ENCODE data around the gene TBC1D5.

Gene TBC1D5

DNA sequence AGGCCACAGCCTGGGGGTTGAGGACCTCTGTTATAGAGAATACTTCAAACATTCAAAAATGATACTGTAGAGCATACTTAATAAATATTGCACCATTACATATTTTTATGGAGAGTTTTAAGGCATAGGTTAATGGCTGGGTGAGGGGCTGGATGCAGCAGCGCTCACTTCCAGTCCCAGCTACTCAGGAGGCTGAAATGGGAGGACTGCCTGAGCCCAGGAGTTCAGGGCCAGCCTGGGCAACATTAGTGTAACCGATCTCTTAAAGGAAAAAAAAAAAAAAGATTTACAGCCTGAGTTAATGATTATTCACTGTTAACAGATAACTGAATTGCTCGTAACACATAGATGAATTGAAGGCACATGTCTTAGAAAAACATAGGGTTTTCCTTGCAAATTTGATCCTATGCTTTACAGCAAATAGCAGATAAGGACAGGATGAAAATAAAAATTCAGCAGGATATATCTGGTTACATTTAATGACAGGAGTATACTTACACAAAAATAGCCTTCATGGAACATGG is 282.9 kb downstream of the TBC1D5 start:
- no peak for DNase-seq

DNA sequence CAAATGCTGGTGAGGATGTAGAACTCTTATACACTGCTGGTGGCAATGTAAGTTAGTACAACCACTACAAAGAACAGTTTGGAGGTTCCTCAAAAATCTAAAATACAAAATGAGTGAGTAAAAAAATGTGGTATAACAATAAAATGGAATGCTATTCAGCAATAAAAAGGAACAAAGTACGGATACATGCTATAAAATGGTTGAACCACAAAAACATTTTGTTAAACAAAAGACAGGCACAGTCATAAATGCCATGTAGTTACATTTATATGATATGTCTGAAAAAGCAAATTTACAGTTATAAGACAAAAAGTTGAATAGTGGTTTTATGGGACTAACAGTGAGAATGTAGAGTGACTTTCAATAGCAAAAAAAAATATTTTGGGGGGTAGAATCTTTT is 285.8 kb downstream of the TBC1D5 start:
- no peak for DNase-seq

DNA sequence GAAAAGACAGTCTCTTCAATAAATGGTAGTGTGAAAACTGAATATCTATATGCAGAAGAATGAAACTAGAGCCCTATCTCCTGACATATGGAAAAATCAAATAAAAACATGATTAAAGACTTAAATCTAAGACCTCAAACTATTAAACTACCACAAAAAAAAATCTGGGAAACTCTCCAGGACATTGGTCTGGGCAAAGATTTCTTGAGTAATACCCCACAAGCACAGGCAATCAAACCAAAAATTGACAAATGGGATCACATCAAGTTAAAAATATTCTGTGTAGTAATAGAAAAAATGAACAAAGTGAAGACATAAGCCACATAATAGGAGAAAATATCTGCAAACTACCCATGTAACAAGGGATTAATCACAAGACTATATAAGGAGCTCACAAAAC is 286.4 kb downstream of the TBC1D5 start:
- DNase-seq = no peak

DNA sequence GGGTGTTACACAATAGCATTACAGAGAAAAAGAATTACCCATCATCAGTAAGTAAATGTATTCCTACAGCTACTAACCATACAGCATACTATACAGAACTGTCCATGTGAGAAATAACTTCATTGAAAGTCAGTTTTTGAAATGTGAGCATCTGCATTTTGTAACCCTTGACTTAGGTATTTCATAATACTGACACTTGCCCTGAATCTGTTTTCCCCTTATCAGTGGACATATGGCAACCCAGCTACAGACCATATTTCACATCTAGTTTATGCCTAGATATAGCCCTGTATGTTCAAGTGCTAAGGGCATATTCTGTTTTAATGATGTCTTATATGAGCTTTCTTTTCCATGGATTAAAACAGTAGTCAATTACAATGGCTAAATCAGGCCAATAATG is 297.6 kb downstream of the TBC1D5 start:
- no peak for DNase-seq

DNA sequence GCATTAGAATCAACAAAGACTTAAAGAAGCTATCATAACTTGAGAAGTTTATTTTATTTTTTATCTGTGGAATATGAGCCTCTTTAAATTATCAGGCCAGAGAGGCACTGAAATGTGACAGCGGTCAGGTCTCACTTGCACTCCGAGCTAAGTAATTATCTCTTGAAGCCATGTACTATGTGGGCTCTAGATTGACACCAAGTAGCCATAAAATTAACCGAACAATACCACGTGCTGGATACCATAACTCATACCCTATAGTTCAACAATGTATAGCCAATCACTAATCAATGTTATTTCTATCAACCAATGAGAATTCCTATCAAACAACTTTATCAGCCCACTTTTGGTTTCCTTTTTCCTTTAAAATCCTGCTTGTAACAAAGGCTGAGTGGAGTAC is 299.3 kb downstream of the TBC1D5 start:
- no peak for DNase-seq

DNA sequence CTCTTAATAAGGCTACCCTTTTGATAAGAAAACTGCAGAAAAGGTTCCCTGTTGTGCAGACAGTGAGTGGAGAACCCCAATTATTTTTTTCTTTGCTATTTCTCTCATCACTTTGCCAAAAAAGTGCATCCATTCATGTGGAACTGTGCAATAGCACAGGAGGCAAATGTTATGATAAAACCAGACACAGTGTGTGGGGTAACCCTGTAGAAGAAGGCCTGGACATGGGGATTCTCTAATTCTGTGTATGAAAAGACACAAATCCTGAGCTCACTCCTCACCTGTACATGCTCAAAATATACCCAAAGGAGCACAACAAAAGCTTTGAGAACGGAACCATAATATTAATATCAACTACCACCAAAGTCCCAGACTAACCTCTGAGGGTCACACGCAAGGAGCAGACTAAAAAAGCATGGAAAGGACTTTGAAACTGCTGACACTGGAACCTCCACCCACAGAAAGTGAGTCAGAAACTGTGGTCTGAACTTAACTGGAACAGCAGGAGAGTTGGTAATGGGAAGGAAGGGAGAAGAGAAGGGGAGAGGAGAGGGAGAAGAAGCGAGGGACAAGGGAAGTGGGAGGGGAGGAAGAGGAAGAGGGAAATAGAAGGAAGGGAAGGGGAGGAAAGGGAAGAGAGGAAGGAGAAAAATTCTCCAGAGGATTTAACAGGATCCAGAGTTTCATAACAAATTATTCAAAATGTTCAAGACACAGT is 299.9 kb downstream of the TBC1D5 start:
- DNase-seq = no peak

DNA sequence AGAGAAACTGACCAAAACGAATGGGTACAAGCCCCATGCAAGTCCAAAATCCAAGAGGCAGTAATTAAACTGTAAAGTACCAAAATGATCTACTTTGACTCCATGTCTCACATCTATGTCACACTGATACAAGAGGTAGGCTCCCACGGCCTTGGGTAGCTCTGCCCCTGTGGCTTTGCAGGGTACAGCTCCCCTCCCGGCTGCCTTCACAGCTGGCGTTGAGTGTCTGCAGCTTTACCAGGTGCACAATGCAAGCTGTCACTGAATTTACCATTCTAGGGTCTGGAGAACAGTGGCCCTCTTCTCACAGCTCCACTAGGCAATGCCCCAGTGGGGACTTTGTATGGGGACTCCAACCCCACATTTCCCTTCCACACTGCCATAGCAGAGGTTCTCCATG is 308.6 kb downstream of the TBC1D5 start:
- no peak for DNase-seq

DNA sequence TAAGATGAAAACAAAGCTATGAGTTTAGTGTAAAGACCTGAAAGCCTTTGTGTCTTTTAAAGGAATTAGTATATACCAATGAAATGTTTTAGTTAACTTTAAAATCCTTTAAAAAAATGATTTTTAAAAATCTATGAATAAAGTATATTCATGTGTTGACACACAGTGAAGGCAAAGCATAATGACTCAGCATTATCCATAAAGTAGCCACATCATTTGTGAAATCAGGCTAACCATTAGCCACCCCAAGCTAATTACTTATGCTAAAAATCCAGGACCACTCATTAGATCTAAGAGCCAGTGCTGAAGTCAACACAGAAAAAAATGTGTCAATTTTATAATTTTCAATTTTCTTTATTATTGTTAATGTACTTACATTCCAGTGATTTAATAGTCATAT is 310.2 kb downstream of the TBC1D5 start:
- no peak for DNase-seq

DNA sequence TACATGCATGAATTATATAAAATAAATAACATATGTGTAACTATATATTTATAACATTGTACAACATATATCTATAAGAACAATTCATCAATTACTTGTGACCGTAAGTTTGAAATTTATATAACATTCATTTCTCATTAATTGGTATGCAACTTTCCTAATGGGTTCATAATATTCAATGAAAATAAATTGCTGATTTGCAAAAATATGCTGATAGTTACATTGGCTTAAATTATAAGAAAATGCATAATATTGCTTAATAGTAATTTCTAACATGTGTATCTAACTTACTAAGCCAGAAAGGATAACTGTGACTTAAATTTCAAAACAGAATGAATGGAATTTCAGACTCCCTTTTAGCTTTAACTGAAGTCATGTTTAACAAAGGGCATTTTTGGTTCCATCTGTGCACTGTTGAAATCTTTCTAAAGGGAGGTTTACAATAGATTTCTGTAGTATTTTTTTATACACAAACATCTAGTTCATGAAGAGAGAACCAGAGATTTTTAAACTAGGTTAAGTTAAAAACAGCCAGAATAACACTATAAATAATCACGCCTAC is 310.9 kb downstream of the TBC1D5 start:
- DNase-seq = no peak

DNA sequence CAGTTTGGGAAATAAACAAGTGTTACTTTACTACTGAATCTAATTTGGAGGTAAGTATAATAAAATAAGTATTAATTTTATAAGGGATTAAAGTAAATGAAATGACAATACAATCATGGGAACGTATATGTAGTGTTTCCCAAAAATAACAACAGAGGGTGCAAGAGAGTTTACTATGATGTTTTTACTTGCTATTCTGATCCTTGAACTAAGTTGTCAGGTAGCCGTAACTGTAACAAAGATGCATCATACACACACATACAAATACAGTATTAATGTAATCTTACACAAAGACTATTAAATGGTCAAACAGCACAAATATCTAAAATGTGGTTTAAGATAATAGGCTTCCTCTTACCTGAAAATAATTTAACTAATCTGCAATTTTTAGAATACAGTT is 311.4 kb downstream of the TBC1D5 start:
- DNase-seq = no peak

DNA sequence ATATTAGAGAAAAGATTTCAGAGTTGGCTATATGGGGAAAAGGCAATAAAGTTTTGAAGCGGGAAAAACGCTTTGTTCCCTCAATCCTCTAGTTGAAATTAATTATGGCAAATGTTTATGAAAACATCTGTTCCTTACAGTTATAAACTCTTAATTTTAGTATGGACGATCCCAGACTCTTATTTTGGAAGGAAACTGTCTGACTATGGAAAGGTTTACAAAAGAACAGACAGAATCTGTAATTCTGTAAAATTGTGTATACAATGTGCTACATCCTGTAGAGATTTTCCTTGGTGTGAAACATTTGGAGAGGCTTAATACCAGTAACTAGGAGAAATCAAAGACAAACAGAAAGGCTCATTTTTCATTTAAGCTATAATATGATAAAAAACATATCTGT is 311.8 kb downstream of the TBC1D5 start:
- no peak for DNase-seq

DNA sequence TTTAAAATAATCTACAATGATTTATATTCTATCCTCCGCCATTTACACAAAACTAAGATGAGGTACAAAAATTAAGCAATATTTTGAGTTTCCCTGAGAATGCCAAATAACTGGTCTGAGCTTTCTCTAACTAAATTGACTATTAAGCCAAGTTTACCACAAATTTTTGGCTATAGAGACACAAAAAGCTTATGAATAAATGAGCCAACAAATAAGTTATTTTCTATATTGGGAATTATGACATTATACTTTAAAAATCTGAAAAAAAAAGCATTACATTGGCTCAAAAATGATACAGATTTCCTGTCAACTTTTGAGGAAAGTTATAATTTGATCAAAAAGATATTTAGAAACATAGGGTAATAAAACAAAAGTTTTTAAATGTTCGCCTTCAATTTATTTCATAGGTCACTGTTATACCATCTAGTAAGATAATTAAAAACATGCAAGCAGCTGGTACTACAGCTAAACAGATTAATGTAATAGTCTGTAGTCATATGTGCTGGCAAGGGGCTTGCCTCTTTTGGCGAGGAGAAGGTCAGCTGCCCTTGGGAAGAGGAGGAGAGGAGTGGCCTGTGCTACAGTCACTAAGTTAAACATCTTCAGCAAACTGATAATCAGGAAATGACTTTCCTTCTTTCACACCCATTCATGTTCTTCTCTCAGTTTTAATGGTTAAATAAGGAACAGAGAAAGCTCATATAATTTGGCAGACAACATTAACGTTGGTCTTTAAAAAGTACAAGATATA is 318.5 kb downstream of the TBC1D5 start:
- no peak for DNase-seq

DNA sequence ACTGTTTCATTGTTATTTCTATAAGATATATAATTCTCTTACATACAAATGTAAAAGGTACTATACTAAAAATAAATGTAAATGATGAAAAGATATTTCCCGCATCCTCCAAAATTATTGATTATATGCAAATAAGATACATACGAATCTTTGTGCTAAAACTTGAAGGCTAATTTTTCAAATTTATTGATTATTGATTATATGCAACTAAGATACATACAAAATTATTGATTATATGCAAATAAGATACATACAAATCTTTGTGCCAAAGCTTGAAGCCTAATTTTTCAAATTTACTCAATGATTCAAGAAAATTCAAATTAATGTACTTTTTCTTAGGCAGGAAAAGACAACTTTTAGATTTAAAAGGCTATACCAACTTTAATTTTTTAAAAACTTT is 319.8 kb downstream of the TBC1D5 start:
- DNase-seq = no peak

DNA sequence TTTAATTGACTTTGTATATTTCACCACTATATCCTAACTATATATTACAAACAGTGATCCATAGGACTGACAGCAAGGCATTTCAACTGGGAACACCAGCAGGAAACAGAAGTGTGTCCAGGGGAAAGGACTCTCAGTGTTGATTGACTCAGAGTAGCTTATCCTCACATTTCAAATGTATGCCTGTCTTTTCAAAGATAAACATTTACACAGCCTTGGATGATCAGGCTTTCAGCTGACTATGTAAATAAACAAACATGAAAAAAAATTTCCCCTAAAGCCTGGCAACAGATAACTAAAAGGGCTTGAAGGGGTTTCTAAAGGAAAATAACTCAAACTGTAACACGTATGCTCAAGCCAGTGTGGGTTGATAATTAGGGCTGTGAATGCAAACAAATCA is 321.8 kb downstream of the TBC1D5 start:
- DNase-seq = no peak

DNA sequence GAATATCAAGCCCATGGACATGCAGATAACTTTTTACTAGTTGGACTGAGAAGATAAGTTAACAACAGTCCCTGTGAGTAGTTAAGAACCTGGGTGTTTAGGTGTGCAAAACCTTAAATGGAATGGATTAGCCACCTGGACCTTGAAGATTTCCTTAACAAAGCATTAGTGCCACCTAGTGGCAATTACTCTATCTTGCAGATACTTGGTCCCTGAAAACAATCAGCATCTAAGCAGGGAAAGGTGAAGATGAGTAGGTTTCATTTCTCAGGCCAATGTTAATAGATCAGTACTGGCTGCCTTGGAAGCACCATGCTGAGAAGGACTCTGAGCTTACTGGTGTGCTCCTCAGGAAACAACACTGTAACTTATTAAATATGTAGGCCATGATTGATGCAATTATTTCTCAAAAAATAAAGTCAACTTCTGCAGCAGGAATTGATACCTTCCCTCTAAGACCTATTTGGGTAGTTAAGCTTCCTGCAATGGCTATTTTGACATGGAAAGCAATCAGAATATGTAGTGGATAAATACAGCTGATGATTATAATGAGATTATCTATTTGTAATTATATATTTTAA is 329.4 kb downstream of the TBC1D5 start:
- DNase-seq = no peak

DNA sequence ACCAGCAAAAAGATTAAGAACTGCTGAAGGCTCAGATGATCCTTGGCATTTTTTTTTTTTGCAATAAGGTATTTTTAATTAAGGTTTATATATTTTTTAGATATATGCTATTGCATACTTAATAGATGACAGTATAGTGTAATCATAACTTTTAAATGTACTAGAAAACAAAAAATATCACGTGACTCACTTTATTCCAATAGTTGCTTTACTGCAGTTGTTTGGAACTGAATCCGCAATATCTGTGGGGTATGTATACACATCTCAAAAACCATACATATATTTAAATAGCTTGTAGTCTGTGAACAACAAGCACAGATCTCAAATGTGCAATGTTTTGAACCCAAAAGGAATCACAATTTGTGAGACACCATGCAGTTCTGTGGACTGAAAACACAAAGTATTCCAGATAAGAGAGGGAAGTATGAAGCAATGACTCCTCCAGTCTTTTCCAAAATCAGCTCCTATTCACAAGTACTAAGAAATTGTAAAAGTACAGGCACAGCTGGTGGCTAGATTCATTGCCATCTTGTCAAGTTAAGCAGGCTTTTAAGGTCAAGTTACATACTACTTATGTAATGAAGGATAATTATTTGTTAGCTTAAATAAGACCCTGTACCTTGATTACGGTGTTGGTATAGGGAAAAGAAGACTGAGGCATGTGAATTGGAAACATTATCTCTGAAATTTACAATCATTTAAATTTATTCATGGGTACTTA is 331.1 kb downstream of the TBC1D5 start:
- no peak for DNase-seq

DNA sequence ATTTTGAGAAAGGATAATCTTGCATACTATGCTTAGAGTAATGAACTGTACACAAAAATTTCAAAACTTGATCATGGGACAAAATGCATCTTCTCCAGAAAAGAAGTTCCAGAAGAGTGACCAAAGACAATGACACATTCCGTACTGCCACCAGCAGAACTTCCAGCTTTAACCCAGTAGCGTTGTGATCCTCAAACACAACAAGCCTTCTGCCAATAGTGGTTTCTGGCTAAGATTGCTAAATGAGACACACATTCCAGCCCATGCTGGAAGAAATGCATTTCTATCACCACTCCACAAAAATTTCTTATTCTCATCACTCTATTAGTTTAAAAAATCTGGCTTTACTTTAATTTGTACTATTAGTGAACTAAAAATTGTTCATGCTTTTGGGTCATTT is 334.9 kb downstream of the TBC1D5 start:
- DNase-seq = no peak

DNA sequence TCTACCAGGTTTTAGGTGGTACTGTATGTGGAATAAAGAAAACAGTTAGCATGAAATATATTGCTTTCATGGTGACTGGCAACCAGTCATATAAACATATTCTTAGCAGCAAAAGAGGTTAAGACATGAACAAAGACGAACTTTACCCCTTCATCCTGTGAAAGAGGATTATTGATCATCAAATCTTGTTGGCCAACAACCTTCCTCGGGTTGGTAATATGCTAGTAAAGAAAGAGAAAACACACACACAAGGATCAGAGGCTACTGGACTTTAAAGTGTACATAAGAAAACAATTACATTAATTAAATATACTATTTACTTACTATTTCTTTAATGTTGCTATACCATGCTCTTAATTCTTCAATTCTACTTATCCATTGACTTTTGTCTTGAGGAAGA is 337.9 kb downstream of the TBC1D5 start:
- no peak for DNase-seq

DNA sequence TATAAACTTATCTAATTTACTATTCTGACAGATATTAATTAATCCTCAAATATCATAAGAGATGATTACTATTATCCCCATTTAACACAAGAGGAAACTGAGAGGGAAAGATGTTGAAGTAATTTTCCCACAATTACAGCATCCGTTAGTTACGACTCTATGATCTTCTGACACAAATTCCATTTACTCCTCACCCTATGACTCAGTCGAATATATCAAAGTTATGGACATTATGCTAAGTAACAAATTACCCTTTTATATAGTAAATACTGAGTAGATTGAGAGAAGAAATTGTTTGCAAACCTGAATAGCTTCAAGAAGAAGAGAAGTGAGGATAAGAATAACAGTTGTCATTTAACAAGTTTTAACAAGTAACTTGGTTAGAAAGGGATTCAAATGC is 340.0 kb downstream of the TBC1D5 start:
- no peak for DNase-seq

DNA sequence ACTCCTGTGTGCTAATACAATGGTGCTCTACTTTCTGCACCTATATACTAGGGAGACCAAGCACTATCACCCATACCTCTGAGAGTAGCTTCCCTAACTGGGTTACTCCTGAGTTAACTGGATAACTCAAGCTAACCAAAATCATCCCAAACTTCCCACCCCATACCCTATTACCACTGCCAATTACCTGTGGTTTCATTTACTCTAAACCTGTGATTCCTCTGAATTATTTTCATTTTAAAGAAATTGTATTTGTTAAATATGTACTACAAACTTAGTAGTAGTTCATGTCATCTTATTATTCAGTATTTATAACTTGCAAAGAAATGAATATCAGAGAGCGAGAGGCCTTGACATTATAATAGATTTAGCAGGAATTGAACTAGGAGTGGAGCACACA is 340.5 kb downstream of the TBC1D5 start:
- no peak for DNase-seq

DNA sequence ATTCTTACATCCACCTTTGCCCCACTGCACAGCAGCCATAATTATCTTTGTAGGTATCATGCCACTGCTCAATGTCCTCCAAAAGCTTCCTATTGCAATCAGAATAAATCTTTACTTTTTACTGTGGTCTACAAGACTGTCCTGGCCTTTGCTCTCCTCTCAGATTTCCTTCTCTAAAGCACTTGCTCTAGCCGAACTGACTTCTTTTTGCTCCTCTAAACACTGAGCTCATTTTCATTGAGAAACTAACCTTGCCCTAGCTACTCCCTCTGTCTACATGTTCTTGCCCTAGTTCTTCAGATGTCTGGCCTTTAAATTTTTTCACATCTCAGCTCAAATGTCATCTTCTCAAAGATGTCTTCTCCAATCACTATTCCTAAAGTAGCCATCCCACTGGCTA is 342.8 kb downstream of the TBC1D5 start:
- DNase-seq = no peak

DNA sequence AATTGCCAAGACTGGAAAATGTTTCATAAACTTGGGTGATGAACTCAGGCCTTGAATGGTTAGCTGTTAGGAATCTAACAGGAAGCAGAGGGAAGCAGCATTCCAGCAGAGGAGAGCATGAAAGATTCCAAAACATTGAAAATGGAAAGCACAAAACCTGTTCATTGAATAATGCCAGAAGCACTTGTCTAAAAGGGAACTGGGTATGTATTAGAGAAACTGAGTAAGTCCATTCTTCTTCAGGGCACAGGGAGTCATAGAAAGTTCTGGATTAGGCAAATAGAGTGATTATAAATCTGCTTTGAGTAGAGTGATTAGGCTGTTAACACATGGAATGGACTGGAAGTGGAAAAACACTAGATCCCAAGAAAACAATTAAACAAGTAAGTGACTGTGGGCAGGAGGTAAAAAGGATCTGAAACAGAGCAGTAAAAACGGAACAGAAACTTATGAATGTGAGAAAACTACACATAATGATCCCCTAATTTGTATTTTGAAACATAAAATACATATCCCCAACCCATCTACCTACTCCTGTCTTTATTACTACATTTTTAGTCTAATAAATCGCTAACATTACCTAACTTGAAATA is 343.4 kb downstream of the TBC1D5 start:
- DNase-seq = no peak

DNA sequence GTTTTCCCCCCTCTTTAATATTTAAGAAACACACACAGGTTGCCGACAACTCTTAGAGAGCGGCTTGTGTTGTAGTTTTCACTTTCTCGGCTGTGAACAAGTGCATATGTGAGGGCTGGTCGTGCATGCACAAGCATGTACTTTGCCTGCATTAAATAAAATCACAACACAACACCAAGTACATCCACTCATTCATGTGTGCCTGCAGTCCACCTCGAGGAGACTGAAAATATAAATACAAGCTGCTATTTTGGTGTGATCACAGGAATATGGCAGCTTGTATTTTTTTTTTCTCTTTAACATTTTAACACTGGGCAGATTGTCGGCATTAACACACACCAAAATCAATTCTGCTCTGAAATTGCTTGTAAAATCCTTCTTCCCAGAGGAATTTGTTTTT is 346.4 kb downstream of the TBC1D5 start:
- no peak for DNase-seq

Measured in NCI-H1417 treated with DMSO at 0.1 percent for 48 hours (cell line).